Naive thymus-derived CD8-positive, alpha-beta T cell (primary cell): ENCODE measurements around the gene ZNF419. TPM values are rescaled to one million over a fixed set of nuclear protein-coding genes. Genes with fewer than 3 reads are reported as not detected.

ENCODE experiments used
- polyA plus RNA-seq, 3 donors: library from polyadenylated mRNA; unstranded; fragments of 300-500 nt; fragmentation: Illumina TruSeq; gene quantifications; one replicate each; pipeline ENCODE4 v1.2.3, GENCODE V29; 2021
- total RNA-seq, 8 experiments: library from RNA in 2 of 8; stranded (reverse) in 2 of 8; gene quantifications; one replicate each; pipeline ENCODE4 v1.2.3 and lab custom pipeline; 2021 to 2026

Gene ZNF419
- total and polyA plus RNA-seq, 5 experiments from 2014 or later: 5.6 to 31.2 (median 12.3) TPM

Other genes with a start within 250 kb of the ZNF419 start
- 10 to 100 TPM; 22.3 to 24.3 TPM for gene ZNF805, start 247.1 kb upstream of the ZNF419 start, total RNA-seq
- 1 to 10 TPM; 3.2 to 3.8 (median 3.6) TPM for gene ZNF805, start 247.1 kb upstream of the ZNF419 start, polyA plus RNA-seq
- 10 to 100 TPM; 74.4 to 85.3 TPM for gene ZNF460, start 207.3 kb upstream of the ZNF419 start, total RNA-seq
- gene ZNF460, start 207.3 kb upstream of the ZNF419 start, polyA plus RNA-seq: 1 to 10 TPM; 5.4 to 9.4 (median 6.0) TPM
- gene ZNF543, start 167.3 kb upstream of the ZNF419 start, total RNA-seq: 10 to 100 TPM; 13.1 to 13.7 TPM
- 1 to 10 TPM in 2 of 3 donors, under 1 TPM in 1; 0.98 to 6.4 (median 2.7) TPM for gene ZNF543, start 167.3 kb upstream of the ZNF419 start, polyA plus RNA-seq
- 10 to 100 TPM; 17.2 TPM for gene ZNF304, start 136.5 kb upstream of the ZNF419 start, total RNA-seq
- 1 to 10 TPM; 1.5 to 3.3 (median 1.7) TPM for gene ZNF304, start 136.5 kb upstream of the ZNF419 start, polyA plus RNA-seq
- 10 to 100 TPM; 12.2 to 15.6 TPM for gene TRAPPC2B, start 124.2 kb upstream of the ZNF419 start, total RNA-seq
- 10 to 100 TPM; 15.0 to 20.5 (median 19.1) TPM for gene TRAPPC2B, start 124.2 kb upstream of the ZNF419 start, polyA plus RNA-seq
- gene ZNF547, start 124.2 kb upstream of the ZNF419 start, total RNA-seq: 1 to 10 TPM; 7.3 to 7.4 TPM
- gene ZNF547, start 124.2 kb upstream of the ZNF419 start, polyA plus RNA-seq: 1 to 10 TPM in 1 of 3 donors, under 1 TPM in 2; 0.28 to 1.2 (median 0.34) TPM
- gene ZNF548, start 97.9 kb upstream of the ZNF419 start, total RNA-seq: 10 to 100 TPM; 91.9 to 96.6 TPM
- gene ZNF548, start 97.9 kb upstream of the ZNF419 start, polyA plus RNA-seq: 10 to 100 TPM; 11.8 to 16.5 (median 12.2) TPM
- 10 to 100 TPM; 23.9 to 27.1 TPM for gene ZNF17, start 76.6 kb upstream of the ZNF419 start, total RNA-seq
- gene ZNF17, start 76.6 kb upstream of the ZNF419 start, polyA plus RNA-seq: 1 to 10 TPM; 2.9 to 5.8 (median 4.5) TPM
- 10 to 100 TPM; 19.4 to 20.3 TPM for gene ZNF749, start 52.4 kb upstream of the ZNF419 start, total RNA-seq
- gene ZNF749, start 52.4 kb upstream of the ZNF419 start, polyA plus RNA-seq: 10 to 100 TPM in 2 of 3 donors, 1 to 10 TPM in 1; 8.6 to 35.4 (median 22.2) TPM
- gene VN1R1, start 30.6 kb upstream of the ZNF419 start, total RNA-seq: 1 to 10 TPM; 1.4 to 2.2 TPM
- under 1 TPM; 0.17 to 0.32 (median 0.20) TPM for gene VN1R1, start 30.6 kb upstream of the ZNF419 start, polyA plus RNA-seq
- gene ZNF772, start 10.2 kb upstream of the ZNF419 start, total RNA-seq: 10 to 100 TPM; 20.9 to 23.8 TPM
- gene ZNF772, start 10.2 kb upstream of the ZNF419 start, polyA plus RNA-seq: 1 to 10 TPM; 2.6 to 3.4 (median 2.9) TPM
- gene ZNF773, start 12.2 kb downstream of the ZNF419 start, total RNA-seq: 10 to 100 TPM; 25.2 to 30.9 TPM
- gene ZNF773, start 12.2 kb downstream of the ZNF419 start, polyA plus RNA-seq: 10 to 100 TPM in 1 of 3 donors, 1 to 10 TPM in 2; 8.7 to 18.6 (median 8.9) TPM
- 10 to 100 TPM; 24.7 to 25.5 TPM for gene ZNF549, start 39.6 kb downstream of the ZNF419 start, total RNA-seq
- 1 to 10 TPM; 6.3 to 9.1 (median 8.6) TPM for gene ZNF549, start 39.6 kb downstream of the ZNF419 start, polyA plus RNA-seq
- 10 to 100 TPM; 49.5 to 51.1 TPM for gene ZNF550, start 72.1 kb downstream of the ZNF419 start, total RNA-seq
- 10 to 100 TPM in 1 of 3 donors, 1 to 10 TPM in 2; 4.1 to 17.8 (median 6.1) TPM for gene ZNF550, start 72.1 kb downstream of the ZNF419 start, polyA plus RNA-seq
- 10 to 100 TPM; 14.4 to 16.0 TPM for gene ZNF416, start 91.2 kb downstream of the ZNF419 start, total RNA-seq
- gene ZNF416, start 91.2 kb downstream of the ZNF419 start, polyA plus RNA-seq: 1 to 10 TPM; 4.1 to 7.6 (median 4.3) TPM
- 10 to 100 TPM; 23.9 to 24.9 TPM for gene ZIK1, start 96.4 kb downstream of the ZNF419 start, total RNA-seq
- 10 to 100 TPM in 1 of 3 donors, 1 to 10 TPM in 2; 4.2 to 11.4 (median 7.9) TPM for gene ZIK1, start 96.4 kb downstream of the ZNF419 start, polyA plus RNA-seq
- gene ZNF530, start 112.1 kb downstream of the ZNF419 start, total RNA-seq: 10 to 100 TPM; 11.6 to 14.2 TPM
- gene ZNF530, start 112.1 kb downstream of the ZNF419 start, polyA plus RNA-seq: 1 to 10 TPM in 2 of 3 donors, under 1 TPM in 1; 0.98 to 5.6 (median 5.4) TPM
- gene ZNF134, start 126.5 kb downstream of the ZNF419 start, total RNA-seq: 10 to 100 TPM; 45.6 to 48.1 TPM
- 10 to 100 TPM in 2 of 3 donors, 1 to 10 TPM in 1; 9.6 to 15.1 (median 13.7) TPM for gene ZNF134, start 126.5 kb downstream of the ZNF419 start, polyA plus RNA-seq
- gene ZNF211, start 145.4 kb downstream of the ZNF419 start, total RNA-seq: 10 to 100 TPM; 49.9 to 56.6 TPM
- 10 to 100 TPM; 13.5 to 18.5 (median 15.5) TPM for gene ZNF211, start 145.4 kb downstream of the ZNF419 start, polyA plus RNA-seq
- gene ZSCAN4, start 181.2 kb downstream of the ZNF419 start, total RNA-seq: not detected
- not detected for gene ZSCAN4, start 181.2 kb downstream of the ZNF419 start, polyA plus RNA-seq
- 10 to 100 TPM; 24.7 to 28.1 TPM for gene ZNF551, start 194.2 kb downstream of the ZNF419 start, total RNA-seq
- gene ZNF551, start 194.2 kb downstream of the ZNF419 start, polyA plus RNA-seq: 10 to 100 TPM in 2 of 3 donors, 1 to 10 TPM in 1; 8.1 to 10.5 (median 10.3) TPM
- 10 to 100 TPM; 60.5 to 60.6 TPM for gene ZNF154, start 221.5 kb downstream of the ZNF419 start, total RNA-seq
- gene ZNF154, start 221.5 kb downstream of the ZNF419 start, polyA plus RNA-seq: 1 to 10 TPM; 1.1 to 2.4 (median 1.2) TPM
- 10 to 100 TPM; 46.0 to 46.8 TPM for gene ZNF671, start 239.9 kb downstream of the ZNF419 start, total RNA-seq
- gene ZNF671, start 239.9 kb downstream of the ZNF419 start, polyA plus RNA-seq: 10 to 100 TPM; 17.2 to 28.0 (median 24.7) TPM